Endothelial cell (in vitro differentiated cells): ENCODE measurements around the gene HAT1. TPM values are rescaled to one million over a fixed set of nuclear protein-coding genes. Genes with fewer than 3 reads are reported as not detected.

ENCODE experiments used
- DNase-seq: peaks from one replicate; pipeline ENCODE4 v3.0.0; 2021; ENCODE audit warnings: low spot score
- H3K27ac Mint-ChIP-seq: one replicate; pipeline ENCODE4 v1.8.0; 2021; ENCODE audit warnings: mixed read lengths, inconsistent platforms; ENCODE audit not compliant: unreplicated experiment
- H3K27me3 Mint-ChIP-seq: one replicate; pipeline ENCODE4 v1.8.0; 2021; ENCODE audit warnings: mild to moderate bottlenecking, moderate library complexity, mixed read lengths, inconsistent platforms; ENCODE audit not compliant: unreplicated experiment
- H3K36me3 Mint-ChIP-seq: one replicate; pipeline ENCODE4 v1.8.0; 2021; ENCODE audit warnings: mild to moderate bottlenecking, low read depth, mixed read lengths, inconsistent platforms; ENCODE audit not compliant: unreplicated experiment
- H3K4me1 Mint-ChIP-seq: one replicate; pipeline ENCODE4 v1.8.0; 2021; ENCODE audit warnings: mild to moderate bottlenecking, mixed read lengths, inconsistent platforms; ENCODE audit not compliant: unreplicated experiment
- H3K4me3 Mint-ChIP-seq: one replicate; pipeline ENCODE4 v1.8.0; 2021; ENCODE audit warnings: mild to moderate bottlenecking, mixed read lengths, inconsistent platforms; ENCODE audit not compliant: unreplicated experiment
- H3K9me3 Mint-ChIP-seq: one replicate; pipeline ENCODE4 v1.8.0; 2021; ENCODE audit warnings: mixed read lengths, inconsistent platforms; ENCODE audit not compliant: unreplicated experiment
- CTCF ChIP-seq: fragments of 200-600 bp; sonication (generic); IDR thresholded peaks from one replicate; pipeline ENCODE4 v1.5.0; 2021; ENCODE audit warnings: antibody characterized with exemption; ENCODE audit not compliant: unreplicated experiment
- total RNA-seq: library from RNA; stranded (reverse); fragmentation: NEBNext Ultra II Directional; extraction: Animal tissue kit (Norgen Biotek cat#: 25700); gene quantifications from one replicate; pipeline ENCODE4 v1.2.1, GENCODE V29; 2021; ENCODE audit not compliant: unreplicated experiment

Gene HAT1
- total RNA-seq, 1 donor from 2014 or later, result 22.8 TPM

- no peak overlapping the region for H3K4me3 Mint-ChIP-seq
- no peaks in the 10 kb centered on the region for H3K27me3 Mint-ChIP-seq
- no peak for TF ChIP-seq CTCF
- no peak overlapping the region for H3K27ac Mint-ChIP-seq
- H3K9me3 Mint-ChIP-seq, result no peaks in the 10 kb centered on the region
- no peaks in the 10 kb centered on the region for H3K36me3 Mint-ChIP-seq
- H3K4me1 Mint-ChIP-seq, result peaks cover 10% of the 10 kb centered on the region
- DNase-seq, result no peak
Observed at GRCh38 chr2:172021074-172021931, 99.0 kb downstream of the HAT1 start.

- no peaks in the 10 kb centered on the region for H3K27me3 Mint-ChIP-seq
- H3K4me1 Mint-ChIP-seq, result peaks cover 10% of the 10 kb centered on the region
- no peak overlapping the region for H3K4me3 Mint-ChIP-seq
- no peaks in the 10 kb centered on the region for H3K9me3 Mint-ChIP-seq
- no peak for TF ChIP-seq CTCF
- DNase-seq, result no peak
- no peaks in the 10 kb centered on the region for H3K36me3 Mint-ChIP-seq
- H3K27ac Mint-ChIP-seq, result no peak overlapping the region
Observed at GRCh38 chr2:172021955-172022354, 99.7 kb downstream of the HAT1 start.

GRCh38 chr2:172031536-172031935 lies 109.3 kb downstream of the HAT1 start:
- TF ChIP-seq CTCF, result no peak
- no peaks in the 10 kb centered on the region for H3K9me3 Mint-ChIP-seq
- H3K27ac Mint-ChIP-seq, result no peak overlapping the region
- no peak overlapping the region for H3K4me3 Mint-ChIP-seq
- no peaks in the 10 kb centered on the region for H3K27me3 Mint-ChIP-seq
- DNase-seq, result no peak
- no peaks in the 10 kb centered on the region for H3K4me1 Mint-ChIP-seq
- H3K36me3 Mint-ChIP-seq, result no peaks in the 10 kb centered on the region

Other genes with a start within 250 kb of the HAT1 start
- gene DYNC1I2, start 235.0 kb upstream of the HAT1 start, total RNA-seq, result 121 TPM
- gene SLC25A12, start 28.2 kb upstream of the HAT1 start, total RNA-seq, result 9.7 TPM
- 3.6 TPM for gene METAP1D, start 77.5 kb downstream of the HAT1 start, total RNA-seq
- 0.87 TPM for gene DLX1, start 163.0 kb downstream of the HAT1 start, total RNA-seq
- gene DLX2, start 180.4 kb downstream of the HAT1 start, total RNA-seq, result 0.28 TPM